A549 (cell line): Measurements from ENCODE around the gene KCNIP3. TPM values are rescaled to one million over a fixed set of nuclear protein-coding genes. Genes with fewer than 3 reads are reported as not detected.

Experiments used
- ATAC-seq, 2 experiments: fragments of 200-7000 bp in 1 of 2; fragments of >200 bp in 1 of 2; cut with Nextera tagmentation in 1 of 2; cut with Tn5 transposase in 1 of 2; 3 replicates each; pipeline versions ENCODE4 v1.8.0 to v1.9.1; 2018 to 2020; ENCODE audit warnings: mild to moderate bottlenecking in 1 of 2, moderate library complexity in 1 of 2
- CTCF ChIA-PET: fragments of 300-600 bp; sonication (Branson Sonifier 250); formaldehyde crosslinking; extraction: SDS; loops from one replicate; lab custom pipeline; 2021; ENCODE audit warnings: antibody characterized with exemption, inconsistent platforms; lab: Yijun Ruan, JAX
- POLR2A ChIA-PET: fragments of 350-600 bp; formaldehyde crosslinking; extraction: SDS; loops from one replicate; lab custom pipeline; 2021; ENCODE audit warnings: antibody characterized with exemption, inconsistent platforms; lab: Yijun Ruan, JAX
- DNase-seq, 2 experiments: peaks; one replicate each; pipeline versions ENCODE4 v3.0.0 to v3.0.0-alpha.2; 2011 to 2016; ENCODE audit warnings: low read depth in 1 of 2, low spot score in 1 of 2
- FAIRE-seq: peaks from 2 replicates; lab custom pipeline; 2011; peaks lifted over from hg19 to GRCh38; lab: Jason Lieb, UNC
- H3K27ac ChIP-seq, 2 experiments: fragments of >200 bp; sonication (Bioruptor Twin); formaldehyde crosslinking; 3 replicates each; pipeline ENCODE4 v1.5.1; 2016 to 2017
- H3K4me1 ChIP-seq: fragments of >200 bp; sonication (Bioruptor Twin); formaldehyde crosslinking; 3 replicates; pipeline ENCODE4 v1.6.1; 2016
- H3K4me2 ChIP-seq: fragments of >200 bp; sonication (Bioruptor Twin); formaldehyde crosslinking; 3 replicates; pipeline ENCODE4 v1.6.1; 2016
- H3K4me3 ChIP-seq: fragments of >200 bp; sonication (Bioruptor Twin); formaldehyde crosslinking; 3 replicates; pipeline ENCODE4 v1.5.1; 2016
- H3K9me3 ChIP-seq: fragments of >200 bp; sonication (Bioruptor Twin); formaldehyde crosslinking; 3 replicates; pipeline ENCODE4 v1.6.1; 2016
- BHLHE40 ChIP-seq: IDR thresholded peaks from 2 replicates; pipeline ENCODE4 v1.6.1; 2012; ENCODE audit warnings: low read depth, low read length, inconsistent platforms
- CBX8 ChIP-seq: fragments of 200-600 bp; sonication (generic); IDR thresholded peaks from 2 replicates; pipeline ENCODE4 v1.6.1; 2016
- CHD2 ChIP-seq: fragments of 150-350 bp; IDR thresholded peaks from 2 replicates; pipeline ENCODE4 v1.6.1; 2014; ENCODE audit warnings: low read length; ENCODE audit not compliant: partially characterized antibody
- CHD4 ChIP-seq: fragments of 200-600 bp; sonication (generic); IDR thresholded peaks from 2 replicates; pipeline ENCODE4 v1.6.1; 2016; ENCODE audit warnings: antibody characterized with exemption, mild to moderate bottlenecking, borderline replicate concordance
- EHMT2 ChIP-seq: fragments of 200-600 bp; sonication (generic); IDR thresholded peaks from 2 replicates; pipeline ENCODE4 v1.6.1; 2016; ENCODE audit warnings: antibody characterized with exemption, low read depth, mild to moderate bottlenecking, moderate library complexity
- EP300 ChIP-seq, 2 experiments: fragments of >200 bp; sonication (Bioruptor Twin); formaldehyde crosslinking; IDR thresholded peaks; 2 replicates in 1 of 2; 3 replicates in 1 of 2; pipeline ENCODE4 v1.6.1; 2016 to 2017
- FOSL2 ChIP-seq, 2 experiments: fragments of 450-650 bp in 1 of 2; fragments of >200 bp in 1 of 2; sonication (Bioruptor Twin) in 1 of 2; formaldehyde crosslinking; IDR thresholded peaks; 2 replicates each; pipeline versions ENCODE4 v1.5.0 to v1.6.1; 2016 to 2020; ENCODE audit warnings: mild to moderate bottlenecking in 1 of 2, moderate library complexity in 1 of 2
- HOXA7 ChIP-seq: fragments of 250-450 bp; sonication (Bioruptor Pico); IDR thresholded peaks from 2 replicates; pipeline ENCODE4 v1.5.0; 2020; ENCODE audit warnings: mild to moderate bottlenecking, moderate library complexity
- HOXB13 ChIP-seq: fragments of 250-450 bp; sonication (Bioruptor Pico); IDR thresholded peaks from 2 replicates; pipeline ENCODE4 v1.5.0; 2020; ENCODE audit warnings: low read depth, mild to moderate bottlenecking, moderate library complexity
- JUN ChIP-seq, 2 experiments: fragments of >200 bp; sonication (Bioruptor Twin); formaldehyde crosslinking; IDR thresholded peaks; 2 replicates in 1 of 2; 3 replicates in 1 of 2; pipeline ENCODE4 v1.6.1; 2016 to 2017
- KDM1A ChIP-seq: fragments of 200-600 bp; sonication (generic); IDR thresholded peaks from 2 replicates; pipeline ENCODE4 v1.6.1; 2016; ENCODE audit warnings: low read depth, mild to moderate bottlenecking
- MAFK ChIP-seq: fragments of 450-650 bp; IDR thresholded peaks from 2 replicates; pipeline ENCODE4 v1.6.1; 2014; ENCODE audit not compliant: partially characterized antibody
- MAZ ChIP-seq: fragments of 150-350 bp; IDR thresholded peaks from 2 replicates; pipeline ENCODE4 v1.6.1; 2014; ENCODE audit warnings: antibody characterized with exemption, low read depth, low read length, borderline replicate concordance
- MYC ChIP-seq: IDR thresholded peaks from 2 replicates; pipeline ENCODE4 v1.6.1; 2012; ENCODE audit warnings: mild to moderate bottlenecking, inconsistent platforms, low read length, improper control_type of control experiment, borderline replicate concordance
- NFE2L2 ChIP-seq: fragments of 150-350 bp; conservative IDR thresholded peaks from 2 replicates; pipeline ENCODE4 v1.6.1; 2014; ENCODE audit warnings: low read length
- NR3C1 ChIP-seq: fragments of >200 bp; sonication (Bioruptor Twin); formaldehyde crosslinking; IDR thresholded peaks from 3 replicates; pipeline ENCODE4 v1.6.1; 2017
- POLR2A ChIP-seq: IDR thresholded peaks from 2 replicates; pipeline ENCODE4 v1.6.1; 2012; ENCODE audit warnings: mild to moderate bottlenecking, low read length
- RARB ChIP-seq: fragments of 250-450 bp; sonication (Bioruptor Pico); IDR thresholded peaks from 2 replicates; pipeline ENCODE4 v1.8.0; 2021; ENCODE audit warnings: mild to moderate bottlenecking, moderate library complexity
- SREBF2 ChIP-seq: fragments of 450-650 bp; IDR thresholded peaks from 2 replicates; pipeline ENCODE4 v1.6.1; 2014; ENCODE audit warnings: mild to moderate bottlenecking, moderate library complexity
- TFCP2L1 ChIP-seq: fragments of 250-450 bp; sonication (Bioruptor Pico); IDR thresholded peaks from 2 replicates; pipeline ENCODE4 v1.5.0; 2021; ENCODE audit warnings: mild to moderate bottlenecking
- ZFP36 ChIP-seq: fragments of 450-650 bp; IDR thresholded peaks from 2 replicates; pipeline ENCODE4 v1.6.1; 2014; ENCODE audit warnings: borderline replicate concordance; ENCODE audit not compliant: partially characterized antibody
- ZNF302 ChIP-seq: fragments of 250-450 bp; sonication (Bioruptor Pico); IDR thresholded peaks from 2 replicates; pipeline ENCODE4 v1.9.0; 2021; ENCODE audit warnings: inconsistent platforms, mild to moderate bottlenecking, moderate library complexity
- ZSCAN20 ChIP-seq: fragments of 250-450 bp; sonication (Bioruptor Pico); IDR thresholded peaks from 2 replicates; pipeline ENCODE4 v1.8.0; 2022; ENCODE audit warnings: mild to moderate bottlenecking, moderate library complexity
- WGBS: methylation state at CpG from one replicate; pipeline ENCODE4 v1.1.6; 2017; ENCODE audit errors: missing lambda C conversion rate; 5-methylcytosine and 5-hydroxymethylcytosine counted together
- polyA plus RNA-seq, 4 experiments: library from polyadenylated mRNA; depleted of rRNA in 3 of 4; stranded (reverse); fragments of >200 nt; fragmentation: RNase III in 1 of 4; extraction: RNeasy Plus Mini Kit Qiagen cat#74134 plus additional on column Dnase treatment in 1 of 4; gene quantifications; 2 replicates in 3 of 4; 3 replicates in 1 of 4; pipeline ENCODE4 v1.2.3, GENCODE V29; 2011 to 2017
- TF ChIP-seq, protein P1 (sequence below): fragments of >200 bp; sonication (Bioruptor Twin); formaldehyde crosslinking; IDR thresholded peaks from 2 replicates; pipeline ENCODE4 v1.6.1; 2016
- TF ChIP-seq, protein P2 (sequence below): fragments of >200 bp; sonication (Bioruptor Twin); formaldehyde crosslinking; IDR thresholded peaks from 3 replicates; pipeline ENCODE4 v1.5.1; 2016
- TF ChIP-seq, protein P3 (sequence below): IDR thresholded peaks from 2 replicates; pipeline ENCODE4 v1.6.1; 2012; ENCODE audit warnings: low read depth, borderline replicate concordance
- TF ChIP-seq, protein P4 (sequence below): fragments of 150-350 bp; IDR thresholded peaks from 2 replicates; pipeline ENCODE4 v1.6.1; 2014; ENCODE audit warnings: low read depth, mild to moderate bottlenecking, low read length

Gene KCNIP3
- polyA plus RNA-seq, 2 of the 4 experiments (the other 2 are of a cell fraction), result 0.13 to 0.84 TPM

DNA sequence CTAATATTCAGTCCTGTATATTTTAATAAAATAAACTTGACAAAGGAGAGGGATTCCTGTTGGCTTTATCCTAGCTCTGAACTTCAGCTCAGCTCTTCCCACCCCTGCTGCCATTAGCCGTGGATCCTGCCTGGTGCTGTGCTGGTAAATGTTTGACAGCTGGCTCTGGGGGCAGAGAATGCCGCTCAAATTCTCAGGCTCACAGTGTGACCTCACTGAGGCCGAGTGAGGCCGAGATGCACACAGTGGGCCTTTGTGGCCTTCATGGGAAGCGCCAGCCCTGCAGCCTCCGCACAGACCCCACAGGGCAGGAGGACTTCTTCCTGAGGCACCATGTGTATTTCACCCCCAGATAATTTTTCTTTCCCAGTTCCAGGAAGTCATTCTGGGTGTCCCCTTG lies 88.9 kb downstream of the KCNIP3 start:
- H3K27ac ChIP-seq, result no peak overlapping the region
- FAIRE-seq (no peak), ATAC-seq (no peak)
- ChIA-PET POLR2A (no interaction called here), CTCF (interaction anchor here (1.4 to 3.9 kb wide), 2 partner anchors 17 to 40 kb away, joined by 6 to 42 read pairs; partner anchors contain the start of gene FAHD2A)
- H3K9me3 ChIP-seq, result no peaks in the 10 kb centered on the region
- H3K4me3 ChIP-seq, result no peak overlapping the region
- H3K4me2 ChIP-seq, result no peak overlapping the region
- TF ChIP-seq EHMT2 (no peak), EP300 (IDR thresholded peaks at IDR 0.05) (no peak), CHD4 (no peak), NR3C1 (no peak), CHD2 (no peak), BHLHE40 (no peak), POLR2A (no peak), NFE2L2 (no peak), ZFP36 (no peak), RARB (no peak), FOSL2 (IDR thresholded peaks at IDR 0.05) (no peak), FOSL2 (CRISPR knock-in tag; IDR thresholded peaks at IDR 0.05) (no peak), JUN (IDR thresholded peaks at IDR 0.05) (no peak), SREBF2 (no peak), ZNF302 (CRISPR knock-in tag) (no peak), KDM1A (no peak), ZSCAN20 (CRISPR knock-in tag) (no peak), CBX8 (no peak)
- TF ChIP-seq, protein P1, sequence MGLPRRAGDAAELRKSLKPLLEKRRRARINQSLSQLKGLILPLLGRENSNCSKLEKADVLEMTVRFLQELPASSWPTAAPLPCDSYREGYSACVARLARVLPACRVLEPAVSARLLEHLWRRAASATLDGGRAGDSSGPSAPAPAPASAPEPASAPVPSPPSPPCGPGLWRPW, result no peak
- TF ChIP-seq, protein P2, sequence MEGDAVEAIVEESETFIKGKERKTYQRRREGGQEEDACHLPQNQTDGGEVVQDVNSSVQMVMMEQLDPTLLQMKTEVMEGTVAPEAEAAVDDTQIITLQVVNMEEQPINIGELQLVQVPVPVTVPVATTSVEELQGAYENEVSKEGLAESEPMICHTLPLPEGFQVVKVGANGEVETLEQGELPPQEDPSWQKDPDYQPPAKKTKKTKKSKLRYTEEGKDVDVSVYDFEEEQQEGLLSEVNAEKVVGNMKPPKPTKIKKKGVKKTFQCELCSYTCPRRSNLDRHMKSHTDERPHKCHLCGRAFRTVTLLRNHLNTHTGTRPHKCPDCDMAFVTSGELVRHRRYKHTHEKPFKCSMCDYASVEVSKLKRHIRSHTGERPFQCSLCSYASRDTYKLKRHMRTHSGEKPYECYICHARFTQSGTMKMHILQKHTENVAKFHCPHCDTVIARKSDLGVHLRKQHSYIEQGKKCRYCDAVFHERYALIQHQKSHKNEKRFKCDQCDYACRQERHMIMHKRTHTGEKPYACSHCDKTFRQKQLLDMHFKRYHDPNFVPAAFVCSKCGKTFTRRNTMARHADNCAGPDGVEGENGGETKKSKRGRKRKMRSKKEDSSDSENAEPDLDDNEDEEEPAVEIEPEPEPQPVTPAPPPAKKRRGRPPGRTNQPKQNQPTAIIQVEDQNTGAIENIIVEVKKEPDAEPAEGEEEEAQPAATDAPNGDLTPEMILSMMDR, result no peak
- TF ChIP-seq, protein P3, sequence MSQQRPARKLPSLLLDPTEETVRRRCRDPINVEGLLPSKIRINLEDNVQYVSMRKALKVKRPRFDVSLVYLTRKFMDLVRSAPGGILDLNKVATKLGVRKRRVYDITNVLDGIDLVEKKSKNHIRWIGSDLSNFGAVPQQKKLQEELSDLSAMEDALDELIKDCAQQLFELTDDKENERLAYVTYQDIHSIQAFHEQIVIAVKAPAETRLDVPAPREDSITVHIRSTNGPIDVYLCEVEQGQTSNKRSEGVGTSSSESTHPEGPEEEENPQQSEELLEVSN, result no peak
- TF ChIP-seq, all 56 proteins: peak for 0
- 49% methylated on average over 6 of the region's 6 CpGs for WGBS
- no peak for DNase-seq
- H3K4me1 ChIP-seq, result no peaks in the 10 kb centered on the region

DNA sequence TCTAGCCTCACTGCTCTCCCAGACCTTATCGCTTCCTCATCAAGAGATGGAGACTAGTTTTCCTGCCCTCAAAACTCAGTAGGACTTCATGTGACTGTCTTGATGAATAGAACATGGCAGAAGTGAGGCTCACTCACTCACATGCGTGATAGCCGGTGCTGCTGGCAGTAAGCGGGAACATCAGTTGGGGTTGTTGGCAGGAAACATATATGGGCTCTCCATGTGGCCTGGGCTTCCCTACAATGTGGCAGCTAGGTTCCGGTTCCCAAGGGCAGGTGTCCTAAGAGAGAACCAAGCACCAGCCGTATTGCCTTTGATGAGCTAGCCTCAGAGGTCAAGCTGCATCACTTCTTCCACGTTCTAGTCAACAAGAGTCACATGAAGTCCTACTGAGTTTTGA lies 90.2 kb downstream of the KCNIP3 start:
- no peak for FAIRE-seq
- no peak overlapping the region for H3K27ac ChIP-seq
- ChIA-PET POLR2A (interaction anchor here (0.6 to 1.4 kb wide), 2 partner anchors 16 to 42 kb away, joined by 3 read pairs; no protein-coding TSS in a partner anchor), CTCF (interaction anchor here (1.0 to 3.9 kb wide), 4 partner anchors 16 to 342 kb away, joined by 4 to 42 read pairs (median 18); partner anchors contain the start of gene FAHD2A)
- 69% methylated on average over 7 of the region's 7 CpGs for WGBS
- H3K9me3 ChIP-seq, result no peaks in the 10 kb centered on the region
- no peak for DNase-seq
- ATAC-seq, result no peak
- TF ChIP-seq, protein P4, sequence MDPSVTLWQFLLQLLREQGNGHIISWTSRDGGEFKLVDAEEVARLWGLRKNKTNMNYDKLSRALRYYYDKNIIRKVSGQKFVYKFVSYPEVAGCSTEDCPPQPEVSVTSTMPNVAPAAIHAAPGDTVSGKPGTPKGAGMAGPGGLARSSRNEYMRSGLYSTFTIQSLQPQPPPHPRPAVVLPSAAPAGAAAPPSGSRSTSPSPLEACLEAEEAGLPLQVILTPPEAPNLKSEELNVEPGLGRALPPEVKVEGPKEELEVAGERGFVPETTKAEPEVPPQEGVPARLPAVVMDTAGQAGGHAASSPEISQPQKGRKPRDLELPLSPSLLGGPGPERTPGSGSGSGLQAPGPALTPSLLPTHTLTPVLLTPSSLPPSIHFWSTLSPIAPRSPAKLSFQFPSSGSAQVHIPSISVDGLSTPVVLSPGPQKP, result no peak
- TF ChIP-seq MYC, result no peak
- TF ChIP-seq MAZ, result no peak
- no peak for TF ChIP-seq HOXA7 (CRISPR knock-in tag)
- TF ChIP-seq MAFK, result no peak
- TF ChIP-seq HOXB13 (CRISPR knock-in tag), result no peak
- TF ChIP-seq, protein P1, result no peak
- TF ChIP-seq TFCP2L1 (CRISPR knock-in tag), result no peak
- no peak for TF ChIP-seq NR3C1
- no peaks in the 10 kb centered on the region for H3K4me1 ChIP-seq
- no peak overlapping the region for H3K4me3 ChIP-seq
- no peak overlapping the region for H3K4me2 ChIP-seq
